Measurements from ENCODE around the gene PDK4. TPM values are rescaled to one million over a fixed set of nuclear protein-coding genes. Genes with fewer than 3 reads are reported as not detected.

PDK4 gene
- total RNA-seq, 2 experiments from 2014 or later: not detected

DNA sequence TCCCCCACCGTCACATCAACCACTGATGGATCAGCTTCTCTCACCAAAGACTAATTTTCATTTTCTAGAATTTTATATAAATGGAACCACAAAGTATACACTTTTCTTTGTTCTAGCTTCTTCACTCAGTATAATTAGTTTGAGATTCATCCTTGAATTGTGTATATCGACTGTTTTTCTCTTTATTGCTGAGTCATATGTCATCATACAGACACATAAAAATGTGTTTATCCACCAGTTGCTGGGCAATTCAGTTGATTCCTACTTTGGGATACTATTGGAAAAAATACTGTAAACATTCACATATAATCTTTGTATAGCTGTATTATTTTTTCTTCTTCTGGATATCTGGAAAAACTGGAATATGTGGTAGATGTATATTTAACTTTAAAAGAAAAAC, 26.6 kb downstream of the PDK4 start:
- Histone ChIP-seq H3K9me2 (ENCODE audit: insufficient read depth, low read length) (no peaks in the 10 kb centered on the region), H3K79me2 (ENCODE audit: insufficient read depth, low read depth, low read length) (no peaks in the 10 kb centered on the region), H3K4me2 (ENCODE audit: low read length) (no peak overlapping the region), H3K4me3 (ENCODE audit: low read depth, low read length, poor library complexity, severe bottlenecking) (no peak overlapping the region), H3K36me3 (ENCODE audit: insufficient read depth, low read length) (no peaks in the 10 kb centered on the region), H4K20me1 (ENCODE audit: insufficient read depth, low read length) (no peaks in the 10 kb centered on the region), H3K9me3 (ENCODE audit: low read length) (no peaks in the 10 kb centered on the region), H2AFZ (ENCODE audit: low read length) (no peak overlapping the region), H3K4me1 (ENCODE audit: insufficient read depth, low read length, poor library complexity, severe bottlenecking) (no peaks in the 10 kb centered on the region), H3K27ac (ENCODE audit: low read depth, low read length, poor library complexity, severe bottlenecking) (no peak overlapping the region)
- DNase-seq (ENCODE audit: low spot score): no peak
- POLR2A ChIA-PET: no interaction called here
- CTCF ChIA-PET (ENCODE audit: unreplicated experiment): no interaction called here
- intact Hi-C loops (cut with micrococcal nuclease; ENCODE audit: unreplicated experiment): no loop called here
- TF ChIP-seq EZH2phosphoT487 (IDR thresholded peaks at IDR 0.05; ENCODE audit: borderline replicate concordance, low read depth, low read length): no peak
- no peak for TF ChIP-seq CTCF (conservative IDR thresholded peaks at IDR 0.05; ENCODE audit: low read length)
- BruUV-seq (replicated peaks): no TSS peak

DNA sequence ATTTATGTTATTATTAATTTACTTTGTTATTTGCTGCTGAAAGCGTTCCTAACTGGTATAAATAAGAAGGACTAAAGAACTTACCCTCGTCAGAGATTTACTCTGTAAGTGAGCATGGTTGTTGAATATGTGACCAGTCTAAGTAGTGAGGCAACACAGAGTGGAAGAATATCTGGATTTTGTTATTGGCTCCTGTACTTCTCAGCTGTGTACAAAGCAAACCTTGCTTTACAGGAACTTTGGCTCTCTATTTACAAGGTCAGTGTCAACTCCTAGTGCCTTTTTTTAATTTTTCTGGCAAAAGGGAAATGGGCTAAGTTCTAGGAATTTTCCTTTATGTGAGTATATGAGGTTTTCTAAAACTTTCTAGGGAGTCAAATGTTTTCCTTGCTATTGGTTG, 35.6 kb downstream of the PDK4 start:
- intact Hi-C loops (cut with micrococcal nuclease; ENCODE audit: unreplicated experiment): no loop called here
- Histone ChIP-seq H3K79me2 (ENCODE audit: insufficient read depth, low read depth, low read length) (no peaks in the 10 kb centered on the region), H4K20me1 (ENCODE audit: insufficient read depth, low read length) (no peaks in the 10 kb centered on the region), H3K27ac (ENCODE audit: low read depth, low read length, poor library complexity, severe bottlenecking) (no peak overlapping the region), H2AFZ (ENCODE audit: low read length) (no peak overlapping the region), H3K36me3 (ENCODE audit: insufficient read depth, low read length) (no peaks in the 10 kb centered on the region), H3K9me3 (ENCODE audit: low read length) (no peaks in the 10 kb centered on the region), H3K9me2 (ENCODE audit: insufficient read depth, low read length) (no peaks in the 10 kb centered on the region), H3K4me2 (ENCODE audit: low read length) (no peak overlapping the region), H3K4me1 (ENCODE audit: insufficient read depth, low read length, poor library complexity, severe bottlenecking) (no peaks in the 10 kb centered on the region), H3K4me3 (ENCODE audit: low read depth, low read length, poor library complexity, severe bottlenecking) (no peak overlapping the region)
- ChIA-PET POLR2A (no interaction called here), CTCF (ENCODE audit: unreplicated experiment) (no interaction called here)
- no peak for TF ChIP-seq EZH2phosphoT487 (IDR thresholded peaks at IDR 0.05; ENCODE audit: borderline replicate concordance, low read depth, low read length)
- TF ChIP-seq CTCF (conservative IDR thresholded peaks at IDR 0.05; ENCODE audit: low read length): no peak
- no TSS peak for BruUV-seq (replicated peaks)
- DNase-seq (ENCODE audit: low spot score): no peak

DNA sequence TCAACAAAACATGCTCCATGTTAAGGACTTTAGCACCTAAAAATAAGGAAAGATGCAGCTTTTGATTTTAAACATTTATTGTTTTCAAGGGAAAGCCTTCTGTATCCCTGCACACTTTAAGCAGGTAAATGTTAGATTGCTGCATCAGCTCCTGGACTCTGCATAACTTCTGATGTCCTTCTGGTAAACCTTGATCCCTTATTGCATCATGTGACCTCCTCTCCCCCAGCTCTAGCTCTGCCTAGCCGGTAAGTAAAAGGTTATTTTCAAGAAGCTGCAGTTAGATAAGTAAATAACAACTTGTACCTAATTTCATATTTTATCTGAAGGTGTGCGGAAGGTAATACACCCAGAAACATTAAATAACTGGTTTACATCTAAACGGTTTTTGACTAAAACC, 37.5 kb downstream of the PDK4 start:
- H3K4me1 ChIP-seq (ENCODE audit: insufficient read depth, low read length, poor library complexity, severe bottlenecking): no peaks in the 10 kb centered on the region
- H4K20me1 ChIP-seq (ENCODE audit: insufficient read depth, low read length): no peaks in the 10 kb centered on the region
- intact Hi-C loops (cut with micrococcal nuclease; ENCODE audit: unreplicated experiment): no loop called here
- no peak overlapping the region for H3K27ac ChIP-seq (ENCODE audit: low read depth, low read length, poor library complexity, severe bottlenecking)
- DNase-seq (ENCODE audit: low spot score): no peak
- POLR2A ChIA-PET: no interaction called here
- CTCF ChIA-PET (ENCODE audit: unreplicated experiment): no interaction called here
- no peak overlapping the region for H2AFZ ChIP-seq (ENCODE audit: low read length)
- H3K79me2 ChIP-seq (ENCODE audit: insufficient read depth, low read depth, low read length): no peaks in the 10 kb centered on the region
- BruUV-seq (replicated peaks): no TSS peak
- H3K4me3 ChIP-seq (ENCODE audit: low read depth, low read length, poor library complexity, severe bottlenecking): no peak overlapping the region
- no peaks in the 10 kb centered on the region for H3K9me3 ChIP-seq (ENCODE audit: low read length)
- no peaks in the 10 kb centered on the region for H3K9me2 ChIP-seq (ENCODE audit: insufficient read depth, low read length)
- H3K36me3 ChIP-seq (ENCODE audit: insufficient read depth, low read length): no peaks in the 10 kb centered on the region
- TF ChIP-seq CTCF (conservative IDR thresholded peaks at IDR 0.05; ENCODE audit: low read length) (no peak), EZH2phosphoT487 (IDR thresholded peaks at IDR 0.05; ENCODE audit: borderline replicate concordance, low read depth, low read length) (no peak)
- no peak overlapping the region for H3K4me2 ChIP-seq (ENCODE audit: low read length)
